22Rv1 (cell line): ENCODE data around the gene IL1R2.

Experiments
- H3K27ac ChIP-seq: fragments of 450-650 bp; 2 replicates; pipeline ENCODE4 v1.5.1; 2017
- ZFX ChIP-seq: fragments of 450-650 bp; IDR thresholded peaks from 2 replicates; pipeline ENCODE4 v1.6.1; 2017; ENCODE audit warnings: antibody characterized with exemption, borderline replicate concordance
- TF ChIP-seq, protein P1 (sequence below): fragments of 450-650 bp; IDR thresholded peaks from 2 replicates; pipeline ENCODE4 v1.5.1; 2017; ENCODE audit warnings: mild to moderate bottlenecking

Gene IL1R2

DNA sequence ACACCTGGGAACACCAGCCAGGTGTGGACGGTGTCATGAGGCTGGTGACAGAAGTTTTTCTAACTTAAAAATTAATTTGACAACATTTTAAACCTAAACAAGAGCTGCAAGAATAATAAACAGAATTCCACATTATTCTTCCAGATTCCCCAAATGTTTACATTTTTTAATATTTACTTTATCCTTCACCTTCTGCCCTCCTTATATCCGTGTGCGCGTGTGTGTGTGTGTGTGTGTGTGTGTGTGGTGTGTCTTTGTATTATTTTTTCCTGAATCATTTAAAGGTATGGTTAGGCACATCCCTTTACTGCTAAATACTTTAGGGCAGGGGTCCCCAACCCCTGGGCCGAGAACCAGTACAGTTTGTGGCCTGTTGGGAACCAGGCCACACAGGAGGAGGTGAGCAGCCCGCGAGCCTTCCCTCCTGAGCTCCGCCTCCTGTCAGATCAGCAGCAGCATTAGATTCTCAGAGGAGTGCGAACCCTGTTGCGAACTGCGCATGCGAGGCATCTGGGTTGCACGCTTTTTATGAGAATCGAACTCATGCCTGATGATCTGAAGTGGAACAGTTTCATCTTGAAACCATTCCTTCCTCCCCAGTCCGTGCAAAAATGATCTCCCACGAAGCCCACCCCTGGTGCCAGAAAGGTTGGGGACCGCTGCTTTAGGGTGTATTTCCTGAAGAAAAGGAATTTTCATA, 16.4 kb upstream of the IL1R2 start:
- TF ChIP-seq, protein P1, sequence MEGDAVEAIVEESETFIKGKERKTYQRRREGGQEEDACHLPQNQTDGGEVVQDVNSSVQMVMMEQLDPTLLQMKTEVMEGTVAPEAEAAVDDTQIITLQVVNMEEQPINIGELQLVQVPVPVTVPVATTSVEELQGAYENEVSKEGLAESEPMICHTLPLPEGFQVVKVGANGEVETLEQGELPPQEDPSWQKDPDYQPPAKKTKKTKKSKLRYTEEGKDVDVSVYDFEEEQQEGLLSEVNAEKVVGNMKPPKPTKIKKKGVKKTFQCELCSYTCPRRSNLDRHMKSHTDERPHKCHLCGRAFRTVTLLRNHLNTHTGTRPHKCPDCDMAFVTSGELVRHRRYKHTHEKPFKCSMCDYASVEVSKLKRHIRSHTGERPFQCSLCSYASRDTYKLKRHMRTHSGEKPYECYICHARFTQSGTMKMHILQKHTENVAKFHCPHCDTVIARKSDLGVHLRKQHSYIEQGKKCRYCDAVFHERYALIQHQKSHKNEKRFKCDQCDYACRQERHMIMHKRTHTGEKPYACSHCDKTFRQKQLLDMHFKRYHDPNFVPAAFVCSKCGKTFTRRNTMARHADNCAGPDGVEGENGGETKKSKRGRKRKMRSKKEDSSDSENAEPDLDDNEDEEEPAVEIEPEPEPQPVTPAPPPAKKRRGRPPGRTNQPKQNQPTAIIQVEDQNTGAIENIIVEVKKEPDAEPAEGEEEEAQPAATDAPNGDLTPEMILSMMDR = no peak
- no peak for TF ChIP-seq ZFX
- no peak overlapping the region for H3K27ac ChIP-seq

DNA sequence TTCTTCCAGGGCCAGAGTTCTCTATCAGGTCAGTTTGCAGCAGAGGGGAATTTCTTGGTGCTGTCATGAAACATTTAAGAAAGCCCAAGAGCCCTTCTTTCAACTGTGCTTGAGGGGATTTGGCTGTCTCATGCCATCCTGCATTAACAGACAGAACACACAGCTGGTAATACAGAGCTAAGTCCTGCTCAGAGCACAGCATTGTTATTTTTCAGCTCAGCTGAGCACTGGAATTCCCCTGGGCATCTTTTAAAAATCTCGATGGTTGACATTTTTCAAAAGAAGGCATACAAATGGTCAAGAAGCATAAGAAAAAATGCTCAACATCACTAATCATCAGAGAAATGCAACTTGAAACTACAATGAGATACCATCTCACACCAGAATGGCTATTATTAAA, 14.9 kb upstream of the IL1R2 start:
- TF ChIP-seq, protein P1 = no peak
- no peak for TF ChIP-seq ZFX
- H3K27ac ChIP-seq = no peak overlapping the region

DNA sequence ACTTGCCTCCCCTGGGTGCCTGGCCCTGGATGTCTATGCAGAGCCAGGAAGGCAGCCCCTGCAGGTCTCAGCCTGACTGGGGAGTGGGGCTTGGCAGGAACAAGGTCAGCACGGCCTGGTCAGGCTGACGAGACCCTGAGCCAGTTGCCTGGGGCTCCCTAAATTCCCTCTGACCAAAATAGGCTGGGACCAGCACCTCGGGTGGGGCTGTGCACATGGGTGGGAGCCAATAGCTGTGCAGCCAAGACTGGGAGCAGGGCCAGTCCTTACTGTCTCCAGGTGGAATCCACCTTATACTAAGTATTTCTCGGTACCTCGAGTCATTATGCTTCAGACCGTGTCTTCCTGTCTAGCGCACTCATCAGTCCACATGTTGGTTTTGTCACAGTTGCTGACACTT, 11.4 kb upstream of the IL1R2 start:
- TF ChIP-seq ZFX = no peak
- TF ChIP-seq, protein P1 = no peak
- H3K27ac ChIP-seq = no peak overlapping the region

DNA sequence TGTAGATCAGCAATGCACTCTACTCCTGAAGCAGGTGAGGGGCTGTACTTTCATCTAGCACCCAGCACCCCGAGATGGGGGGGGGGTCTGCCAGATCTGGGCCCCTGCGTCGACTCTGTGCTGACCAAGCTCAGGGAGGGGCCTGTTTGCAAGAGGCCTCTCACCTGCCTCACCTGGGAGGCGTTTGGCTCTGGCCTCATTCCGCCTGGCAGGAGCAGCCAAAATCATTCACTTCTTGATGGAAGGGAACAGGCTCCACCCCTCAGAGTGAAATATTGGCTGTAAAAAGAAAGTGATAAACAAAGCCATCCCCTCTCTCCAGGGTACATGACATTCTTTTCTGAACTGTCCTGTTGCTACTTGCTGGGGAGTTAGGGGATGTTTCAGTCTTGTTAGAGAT, 10.7 kb upstream of the IL1R2 start:
- no peak overlapping the region for H3K27ac ChIP-seq
- TF ChIP-seq, protein P1 = no peak
- TF ChIP-seq ZFX = no peak

DNA sequence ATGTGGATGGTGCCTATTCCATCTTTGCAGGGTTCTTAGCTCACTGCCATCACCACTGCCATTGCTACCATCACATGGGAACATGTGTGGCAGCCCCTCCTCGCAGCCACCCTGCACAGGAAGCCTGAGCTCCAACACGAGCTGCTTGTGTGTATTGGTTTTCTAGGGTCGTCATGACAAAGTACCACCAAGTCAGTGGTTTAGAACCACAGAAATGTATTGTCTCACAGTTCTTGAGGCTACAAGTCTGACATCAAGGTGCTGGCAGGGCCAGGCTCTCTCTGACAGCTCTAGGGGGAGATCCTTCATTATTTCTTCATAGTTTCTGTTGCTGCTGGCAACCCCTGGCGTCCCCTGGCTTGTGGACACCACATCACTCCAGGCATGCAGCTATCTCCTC, 10.3 kb upstream of the IL1R2 start:
- H3K27ac ChIP-seq = no peak overlapping the region
- TF ChIP-seq, protein P1 = no peak
- TF ChIP-seq ZFX = no peak

DNA sequence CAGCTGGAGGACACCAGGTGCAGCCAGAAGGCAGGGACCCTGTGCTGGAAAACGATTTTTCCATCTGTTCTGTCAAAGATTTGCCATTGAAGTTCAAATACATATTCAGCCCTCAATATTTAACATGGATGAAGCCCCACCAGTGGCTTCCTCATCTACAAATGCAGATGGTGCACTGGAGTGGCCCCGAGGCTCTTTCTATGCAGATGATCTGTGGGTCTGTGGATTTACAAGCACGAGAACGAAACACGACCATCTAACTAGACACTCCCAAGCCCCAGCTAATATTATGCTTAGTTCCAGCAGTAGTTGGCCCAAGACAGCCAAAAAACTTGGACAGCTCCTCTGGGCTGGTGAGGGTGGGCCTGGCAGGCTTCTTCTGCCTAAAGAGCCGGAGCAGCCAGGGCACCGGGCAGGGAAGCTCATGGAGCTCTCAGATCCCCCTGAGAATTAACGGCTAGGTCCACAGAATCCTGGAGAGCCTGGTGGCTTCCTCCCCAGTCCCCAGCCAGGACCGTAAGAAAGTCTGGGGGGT, 9.2 kb upstream of the IL1R2 start:
- H3K27ac ChIP-seq = no peak overlapping the region
- no peak for TF ChIP-seq ZFX
- TF ChIP-seq, protein P1 = no peak

DNA sequence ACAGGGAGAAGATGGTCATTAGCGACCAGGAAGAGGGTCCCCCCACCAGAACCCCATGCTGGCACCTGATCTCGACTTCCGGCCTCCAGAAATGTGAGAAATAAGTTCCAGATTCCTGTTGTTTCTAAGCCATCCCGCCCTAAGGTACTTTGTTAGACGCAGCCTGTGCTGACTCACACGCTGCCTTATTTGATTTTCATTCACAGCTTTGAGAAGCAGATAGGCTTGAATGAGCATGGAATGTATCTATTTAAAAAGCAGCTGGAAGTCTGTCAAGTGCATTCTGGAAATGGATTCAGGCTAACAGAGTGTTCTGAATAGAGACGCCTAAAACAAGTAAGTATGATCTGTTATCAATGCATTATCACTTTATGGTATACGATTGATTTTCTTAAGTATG, 8.3 kb upstream of the IL1R2 start:
- no peak for TF ChIP-seq ZFX
- TF ChIP-seq, protein P1 = no peak
- H3K27ac ChIP-seq = no peak overlapping the region
